ENCODE data around the gene TPRA1.

Gene TPRA1

DNA sequence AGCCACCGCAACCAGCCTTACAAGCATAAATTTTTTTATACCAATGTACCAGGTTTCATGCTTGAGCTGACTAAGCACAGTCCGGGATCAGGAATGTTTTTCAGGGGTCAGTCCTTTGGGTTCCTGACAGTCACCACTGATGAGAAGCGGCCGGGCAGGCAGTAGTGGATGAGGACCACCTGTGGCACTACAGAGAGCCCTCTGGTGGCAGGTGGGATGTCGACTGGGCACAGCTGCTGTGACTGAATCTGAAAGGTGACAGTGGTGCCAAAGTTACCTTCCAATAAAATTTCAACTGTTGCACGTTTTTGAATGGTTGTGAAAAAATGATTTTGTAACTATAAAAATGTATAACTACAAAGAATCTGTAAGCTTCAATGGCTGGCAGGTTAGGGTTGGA lies 34.0 kb downstream of the TPRA1 start:
- DNase-seq = no peak

DNA sequence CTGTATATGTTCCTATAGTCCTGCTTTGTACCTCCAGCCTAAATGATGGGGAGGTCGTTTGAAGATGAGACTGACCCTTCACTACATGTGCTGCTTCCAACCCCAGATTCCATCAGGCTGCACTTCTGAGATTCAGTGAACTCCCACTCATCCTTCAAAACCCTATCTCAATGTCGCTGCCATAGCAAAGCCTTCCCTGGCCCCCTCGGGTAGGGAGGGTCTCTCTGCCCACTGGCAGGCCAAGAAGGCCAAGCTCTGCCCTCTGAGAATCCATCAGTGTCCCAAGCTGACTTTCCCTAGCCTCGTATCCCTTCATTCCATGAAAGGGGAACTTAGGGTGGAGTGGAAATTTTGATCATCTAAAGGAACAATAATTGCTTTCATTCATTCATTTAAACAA lies 35.4 kb downstream of the TPRA1 start:
- no peak for DNase-seq

DNA sequence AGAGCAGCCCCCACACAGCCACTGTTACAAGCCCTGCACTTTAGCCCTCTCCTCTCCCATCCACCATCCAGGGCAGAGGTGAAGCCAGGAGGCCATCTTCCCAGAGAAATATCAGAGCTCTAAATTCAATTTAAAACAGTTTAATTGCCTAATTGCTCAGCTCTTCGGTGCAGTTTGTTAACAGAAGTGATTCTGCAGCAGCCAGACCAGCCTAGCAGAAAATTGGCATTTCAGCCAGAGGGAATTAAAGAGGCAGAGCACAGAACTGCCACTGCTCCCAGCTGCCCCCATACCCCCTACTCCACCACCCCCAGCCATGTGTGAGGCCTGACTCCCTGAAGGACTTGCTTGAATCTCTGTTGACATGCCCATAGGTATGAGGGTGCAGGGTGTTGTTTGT lies 38.5 kb downstream of the TPRA1 start:
- no peak for DNase-seq

GRCh38 chr3:127551178-127551577 lies 39.4 kb downstream of the TPRA1 start:
- no peak for DNase-seq

GRCh38 chr3:127550468-127551157 lies 39.9 kb downstream of the TPRA1 start:
- DNase-seq = no peak

DNA sequence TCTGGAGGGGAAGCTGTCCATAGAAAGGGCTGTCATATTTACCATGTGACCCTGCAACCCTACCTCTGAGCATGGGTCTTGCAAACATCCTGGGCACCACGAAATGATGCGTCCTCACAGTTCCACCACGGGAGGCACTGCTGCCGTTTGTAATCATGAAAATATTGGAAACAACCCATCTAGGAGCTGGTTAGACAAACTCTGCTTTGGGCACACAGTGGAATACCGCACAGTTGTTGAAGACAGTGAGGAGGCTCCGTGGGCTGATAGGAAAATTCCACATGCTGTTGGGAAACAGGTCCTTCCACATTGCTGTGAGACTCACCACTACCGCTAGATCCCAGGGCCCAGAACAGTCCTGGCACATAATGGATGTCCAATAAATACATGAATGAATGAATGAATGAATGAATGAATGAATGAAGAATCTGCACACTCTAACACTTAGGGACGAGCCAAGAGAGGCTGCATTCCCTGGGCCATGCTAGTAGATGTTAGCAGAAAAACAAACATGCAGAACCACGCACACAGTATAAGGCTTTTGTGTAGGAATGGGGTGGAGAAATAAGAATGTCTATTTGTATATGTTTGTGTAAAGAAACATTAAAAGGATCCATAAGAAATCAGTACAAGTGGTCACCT lies 40.6 kb downstream of the TPRA1 start:
- DNase-seq = no peak

GRCh38 chr3:127547761-127548605 lies 42.5 kb downstream of the TPRA1 start:
- DNase-seq = peak in 12 of 14 donors; percentile 16 to 83 (median 50)

- DNase-seq = peak in 2 of 14 donors; percentile 7 to 27
Measured at GRCh38 chr3:127546970-127547733, 43.4 kb downstream of the TPRA1 start.

DNA sequence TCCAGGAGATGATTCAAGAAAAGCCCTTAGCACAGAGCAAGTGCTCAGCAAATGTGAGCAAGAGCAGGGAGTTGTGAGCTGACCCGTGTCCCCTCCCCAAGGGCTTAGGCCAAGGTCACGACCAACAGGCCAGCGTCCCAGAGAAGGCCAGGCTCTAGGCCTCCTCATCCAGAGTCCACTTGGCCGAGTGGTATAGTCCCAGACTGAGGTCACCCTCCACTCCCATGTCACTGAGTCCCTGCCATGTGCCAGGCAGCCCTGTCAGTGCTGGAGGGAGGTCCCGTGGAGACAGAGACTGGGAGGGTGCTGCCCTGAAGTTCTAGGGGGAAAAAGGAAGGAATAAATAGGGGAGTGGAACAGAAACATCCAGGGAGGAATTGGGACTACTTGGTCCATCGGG lies 44.0 kb downstream of the TPRA1 start:
- DNase-seq = no peak

- DNase-seq = no peak
Measured at GRCh38 chr3:127545711-127546457, 44.6 kb downstream of the TPRA1 start.

DNA sequence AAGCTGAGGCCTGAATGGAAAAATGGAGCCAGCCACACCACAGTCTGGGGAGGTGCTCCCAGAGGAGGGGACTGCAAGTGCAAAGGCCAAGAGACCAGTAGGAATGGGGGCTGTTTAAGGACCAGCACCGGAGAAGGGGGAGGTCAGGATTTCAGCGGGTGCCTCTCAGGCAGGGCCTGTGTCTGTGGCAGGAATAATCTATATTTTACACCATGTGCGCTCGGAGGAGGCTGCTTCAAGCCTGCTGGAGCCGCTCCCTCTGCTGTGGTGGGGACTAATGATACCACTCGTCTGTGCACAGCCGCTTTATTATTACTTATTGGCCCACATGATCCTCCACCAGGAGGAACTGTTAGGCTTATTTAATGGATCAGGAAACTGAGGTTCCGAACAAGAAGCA lies 45.3 kb downstream of the TPRA1 start:
- DNase-seq = no peak

GRCh38 chr3:127544803-127545201 lies 45.7 kb downstream of the TPRA1 start:
- no peak for DNase-seq

GRCh38 chr3:127544192-127544802 lies 46.2 kb downstream of the TPRA1 start:
- peak in 12 of 14 donors; percentile 5 to 47 (median 20) for DNase-seq

DNA sequence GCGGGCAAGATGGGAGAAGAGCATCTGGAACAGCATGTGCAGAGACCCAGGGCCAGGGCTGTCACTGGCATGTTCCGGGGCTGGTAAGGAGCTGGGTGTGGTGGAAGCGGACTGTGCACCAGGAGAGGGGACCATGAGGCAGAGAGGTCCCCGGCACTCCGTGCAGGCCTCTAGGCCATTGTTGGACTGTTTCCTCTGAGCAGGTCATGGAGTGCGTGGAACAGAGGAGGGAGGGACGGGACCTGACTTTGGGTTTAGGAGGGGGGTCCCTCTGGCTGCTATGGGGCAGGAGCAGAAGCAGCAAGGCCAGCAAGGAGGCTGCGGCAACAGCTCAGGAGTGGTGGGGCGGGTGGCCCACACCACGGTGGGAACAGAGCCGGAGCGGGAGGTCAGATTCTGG lies 47.1 kb downstream of the TPRA1 start:
- no peak for DNase-seq

GRCh38 chr3:127542441-127542952 lies 48.0 kb downstream of the TPRA1 start:
- no peak for DNase-seq

DNA sequence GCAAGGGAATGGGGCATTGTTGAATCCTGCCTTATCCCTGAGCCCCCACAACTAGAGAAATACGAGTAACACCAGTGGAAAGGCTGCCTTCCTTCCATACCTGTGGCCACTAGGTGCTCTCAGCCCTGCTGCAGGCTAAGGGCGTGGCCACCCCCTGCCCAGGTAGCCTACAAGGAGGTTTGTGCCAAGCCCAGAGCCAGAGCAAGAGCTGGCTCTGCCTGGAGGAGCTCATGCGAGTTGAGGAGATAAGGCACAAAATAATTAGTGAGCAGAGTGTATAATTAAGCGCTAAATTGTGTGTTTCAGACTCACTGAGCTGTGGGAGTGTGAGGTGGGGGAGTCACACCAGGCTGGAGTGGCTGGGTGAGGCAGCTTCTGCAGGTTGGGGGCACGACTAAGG lies 49.2 kb downstream of the TPRA1 start:
- no peak for DNase-seq

DNA sequence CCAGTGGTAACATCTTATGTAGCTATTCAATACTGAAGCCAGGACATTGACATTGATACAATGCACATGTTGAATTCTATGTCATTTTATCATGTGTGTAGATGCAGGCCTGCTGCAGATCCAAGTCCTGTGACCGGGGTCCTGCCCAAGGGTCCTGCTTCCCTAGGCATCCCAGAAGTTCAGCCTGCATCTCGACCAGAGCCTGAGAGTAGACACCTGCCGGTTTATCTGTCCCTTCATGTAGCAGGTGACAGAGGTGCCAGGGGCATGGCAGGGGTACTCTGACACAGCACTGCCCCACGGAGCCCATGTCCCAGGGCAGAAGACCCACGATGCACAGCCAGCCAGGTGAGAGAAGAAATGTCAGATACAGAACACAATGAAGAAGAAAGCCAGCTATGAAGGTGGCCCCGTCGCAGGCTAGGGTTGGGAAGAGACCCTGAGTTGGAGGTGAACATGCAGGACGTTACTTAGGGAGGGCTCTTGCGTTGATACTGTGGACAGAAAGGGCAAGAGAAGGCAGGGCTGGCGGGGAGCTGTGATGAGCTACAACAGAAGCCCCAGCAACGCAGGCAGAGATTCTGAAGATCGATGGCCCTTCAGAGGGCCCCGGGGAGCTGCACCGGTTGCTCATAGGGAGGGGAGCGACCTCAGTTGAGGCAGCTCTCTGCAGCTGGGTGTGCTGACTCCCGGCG lies 51.0 kb downstream of the TPRA1 start:
- DNase-seq = no peak

DNA sequence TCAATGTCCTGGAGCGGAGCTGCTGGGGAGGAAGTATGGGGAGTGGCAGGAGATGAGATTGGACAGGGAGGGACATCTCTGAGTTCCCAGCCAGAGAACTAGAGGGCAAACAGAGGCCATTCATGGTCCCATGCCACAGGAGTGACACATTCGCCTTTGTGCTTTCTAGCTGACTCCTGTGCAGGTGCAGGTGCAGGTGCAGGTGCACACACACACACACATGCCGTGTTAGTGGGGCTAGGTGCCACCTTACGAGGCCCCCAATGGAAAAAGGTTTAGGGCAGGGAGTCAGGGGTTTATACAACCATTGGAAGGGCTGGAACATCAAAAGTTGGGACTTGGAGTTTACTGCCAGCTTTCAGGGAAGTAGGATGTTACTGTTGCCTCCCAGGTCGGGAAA lies 52.0 kb downstream of the TPRA1 start:
- DNase-seq = no peak

DNA sequence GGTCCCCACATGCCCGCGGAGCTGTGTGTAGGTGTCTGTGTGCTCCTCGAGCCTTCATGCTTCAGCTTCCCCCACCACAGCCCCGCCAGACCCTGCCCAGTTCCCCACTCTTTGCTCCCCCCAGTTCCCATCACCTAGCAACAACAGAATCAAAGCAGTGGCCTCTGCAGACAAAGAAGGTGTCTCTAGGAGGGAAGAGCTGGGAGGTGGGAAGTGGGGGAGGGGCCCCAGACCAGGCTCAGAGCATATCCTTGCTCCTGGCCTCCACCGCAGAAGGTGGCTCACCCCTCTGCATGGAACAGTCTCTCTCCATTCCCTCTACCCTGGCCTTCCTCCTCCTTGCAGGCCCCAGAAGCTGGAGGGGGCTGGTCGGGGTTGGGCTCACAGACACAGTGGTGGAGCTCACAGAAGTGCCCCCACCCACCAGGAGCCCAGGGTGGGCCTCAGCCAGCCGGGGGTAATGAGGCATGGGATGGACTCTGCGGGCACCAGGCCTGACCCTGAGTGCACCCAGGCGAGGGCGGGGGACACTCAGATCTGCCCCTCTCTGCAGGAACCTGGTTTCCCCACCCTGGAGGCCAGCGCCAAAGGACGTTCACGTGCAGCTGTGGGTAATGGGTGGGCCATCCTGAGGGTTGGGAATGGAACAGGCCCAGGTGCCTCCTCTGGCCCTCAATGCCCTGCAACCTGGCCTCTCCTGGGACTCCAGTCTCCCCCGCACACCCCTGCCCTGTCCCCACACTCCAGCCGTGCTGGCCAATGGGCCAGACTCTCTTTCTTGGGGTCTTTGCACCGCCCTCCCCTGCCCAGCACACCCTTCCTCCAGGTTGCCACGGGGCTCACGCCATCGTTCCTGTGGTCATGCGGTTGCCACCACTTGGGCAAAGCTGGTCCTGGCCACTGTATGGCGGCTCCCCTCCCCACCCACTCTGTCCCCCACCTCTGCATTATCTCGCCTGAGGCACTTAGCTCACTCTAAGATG lies 53.4 kb downstream of the TPRA1 start:
- DNase-seq = no peak
